Measurements from ENCODE around the gene POU2AF3. TPM values are rescaled to one million over a fixed set of nuclear protein-coding genes. Genes with fewer than 3 reads are reported as not detected.

POU2AF3 gene
- total and polyA plus RNA-seq, 3 donors from 2014 or later: 6.4 to 11.5 (median 9.0) TPM

DNA sequence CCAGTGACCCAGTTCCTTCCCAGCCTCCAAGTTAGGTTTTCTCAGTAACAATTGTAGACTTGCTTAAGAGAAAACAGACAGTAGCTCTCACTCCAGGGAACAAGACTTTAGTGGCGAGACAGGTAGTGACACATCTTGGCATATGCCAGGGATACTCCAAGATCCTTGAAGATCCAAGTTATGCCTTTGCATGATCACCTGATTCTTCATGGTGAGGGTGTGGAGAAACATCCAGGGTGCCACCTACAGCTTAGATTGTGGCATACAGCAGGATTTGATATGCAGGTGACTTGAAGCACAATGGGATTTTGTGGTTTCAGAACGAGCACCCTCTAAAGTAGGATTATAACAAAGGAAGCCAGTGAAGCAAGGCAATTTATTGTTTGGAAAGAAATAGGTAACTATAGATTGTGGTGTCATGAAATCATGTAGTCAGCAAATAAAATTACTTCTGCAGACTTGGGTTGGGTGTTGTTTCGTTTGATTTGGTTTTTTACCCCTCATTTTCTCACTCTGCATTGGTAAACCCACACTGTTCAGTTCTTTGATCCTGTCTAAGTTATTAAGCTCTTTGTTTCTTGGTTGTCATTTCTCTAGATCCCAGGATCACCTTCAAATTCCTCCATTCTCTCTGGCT is 9.2 kb downstream of the POU2AF3 start:
- TF ChIP-seq POLR2A (IDR thresholded peaks at IDR 0.05): no peak
- TF ChIP-seq, protein P1, sequence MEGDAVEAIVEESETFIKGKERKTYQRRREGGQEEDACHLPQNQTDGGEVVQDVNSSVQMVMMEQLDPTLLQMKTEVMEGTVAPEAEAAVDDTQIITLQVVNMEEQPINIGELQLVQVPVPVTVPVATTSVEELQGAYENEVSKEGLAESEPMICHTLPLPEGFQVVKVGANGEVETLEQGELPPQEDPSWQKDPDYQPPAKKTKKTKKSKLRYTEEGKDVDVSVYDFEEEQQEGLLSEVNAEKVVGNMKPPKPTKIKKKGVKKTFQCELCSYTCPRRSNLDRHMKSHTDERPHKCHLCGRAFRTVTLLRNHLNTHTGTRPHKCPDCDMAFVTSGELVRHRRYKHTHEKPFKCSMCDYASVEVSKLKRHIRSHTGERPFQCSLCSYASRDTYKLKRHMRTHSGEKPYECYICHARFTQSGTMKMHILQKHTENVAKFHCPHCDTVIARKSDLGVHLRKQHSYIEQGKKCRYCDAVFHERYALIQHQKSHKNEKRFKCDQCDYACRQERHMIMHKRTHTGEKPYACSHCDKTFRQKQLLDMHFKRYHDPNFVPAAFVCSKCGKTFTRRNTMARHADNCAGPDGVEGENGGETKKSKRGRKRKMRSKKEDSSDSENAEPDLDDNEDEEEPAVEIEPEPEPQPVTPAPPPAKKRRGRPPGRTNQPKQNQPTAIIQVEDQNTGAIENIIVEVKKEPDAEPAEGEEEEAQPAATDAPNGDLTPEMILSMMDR (IDR thresholded peaks at IDR 0.05): no peak
- Histone ChIP-seq H3K9me3 (no peaks in the 10 kb centered on the region), H3K4me3 (no peak overlapping the region), H3K27me3 (no peaks in the 10 kb centered on the region), H3K4me1 (no peaks in the 10 kb centered on the region), H3K27ac (no peak overlapping the region), H3K36me3 (ENCODE audit: low read depth, missing control alignments) (no peaks in the 10 kb centered on the region)
- no peak for DNase-seq
- 94 to 97% methylated on average over 3 of the region's 3 CpGs for WGBS, 2 donors
- intact Hi-C loops (cut with DNase I; ENCODE audit: low total_unique reads): no loop called here

GRCh38 chr11:111308140-111308539 is 9.8 kb downstream of the POU2AF3 start:
- Histone ChIP-seq H3K27me3 (no peaks in the 10 kb centered on the region), H3K27ac (no peak overlapping the region), H3K4me3 (no peak overlapping the region), H3K9me3 (no peaks in the 10 kb centered on the region), H3K4me1 (no peaks in the 10 kb centered on the region), H3K36me3 (ENCODE audit: low read depth, missing control alignments) (no peaks in the 10 kb centered on the region)
- DNase-seq: no peak
- 64 to 83% methylated on average over 7 of the region's 7 CpGs for WGBS, 2 donors
- TF ChIP-seq POLR2A (IDR thresholded peaks at IDR 0.05): no peak
- TF ChIP-seq, protein P1 (IDR thresholded peaks at IDR 0.05): no peak
- intact Hi-C loops (cut with DNase I; ENCODE audit: low total_unique reads): no loop called here

DNA sequence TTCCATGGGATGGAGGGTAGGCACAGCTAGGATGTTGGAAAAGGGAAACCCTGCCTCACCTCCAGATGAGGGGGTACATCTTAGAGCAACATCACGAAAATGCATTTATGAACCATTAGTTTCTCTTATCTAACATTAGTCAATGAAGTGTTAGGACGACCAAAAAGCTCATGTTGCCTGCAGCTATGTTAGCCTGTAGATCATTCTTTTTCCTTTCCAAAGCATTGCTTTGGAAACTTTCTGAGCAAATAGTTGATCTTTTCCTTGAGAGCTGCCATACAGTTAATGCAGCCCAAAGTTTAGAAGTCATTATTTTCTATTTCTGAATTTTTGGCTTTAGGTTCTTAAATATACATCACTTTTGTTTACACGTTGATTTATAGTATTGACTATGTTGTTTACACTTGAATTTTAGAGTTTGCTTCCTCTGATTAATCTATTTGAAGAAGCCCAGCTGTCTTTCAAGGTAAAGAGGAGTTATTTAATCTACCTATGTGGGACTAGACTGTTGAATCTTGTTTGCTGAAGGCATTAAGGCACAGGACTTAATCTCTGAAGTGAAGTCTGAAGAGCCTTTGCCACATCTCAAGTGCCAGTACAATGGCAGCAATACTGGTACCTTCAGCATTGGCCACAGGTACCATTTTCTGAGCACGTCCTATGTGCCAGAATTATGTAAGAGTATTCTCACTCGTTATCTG is 11.0 kb downstream of the POU2AF3 start:
- WGBS, 2 donors: 91 to 94% methylated on average over 5 of the region's 5 CpGs
- Histone ChIP-seq H3K4me3 (no peak overlapping the region), H3K4me1 (no peaks in the 10 kb centered on the region), H3K27me3 (no peaks in the 10 kb centered on the region), H3K36me3 (ENCODE audit: low read depth, missing control alignments) (no peaks in the 10 kb centered on the region), H3K27ac (no peak overlapping the region), H3K9me3 (no peaks in the 10 kb centered on the region)
- TF ChIP-seq, protein P1 (IDR thresholded peaks at IDR 0.05): no peak
- no peak for TF ChIP-seq POLR2A (IDR thresholded peaks at IDR 0.05)
- DNase-seq: no peak
- intact Hi-C loops (cut with DNase I; ENCODE audit: low total_unique reads): no loop called here

- H3K36me3 ChIP-seq (ENCODE audit: low read depth, missing control alignments): no peaks in the 10 kb centered on the region
- no peaks in the 10 kb centered on the region for H3K4me1 ChIP-seq
- no peaks in the 10 kb centered on the region for H3K9me3 ChIP-seq
- 44 to 80% methylated on average over 1 to 3 of the region's 3 CpGs for WGBS, 2 donors
- no peak for TF ChIP-seq POLR2A (IDR thresholded peaks at IDR 0.05)
- TF ChIP-seq, protein P1 (IDR thresholded peaks at IDR 0.05): no peak
- DNase-seq: no peak
- H3K27me3 ChIP-seq: no peaks in the 10 kb centered on the region
- intact Hi-C loops (cut with DNase I; ENCODE audit: low total_unique reads): no loop called here
- no peak overlapping the region for H3K27ac ChIP-seq
- H3K4me3 ChIP-seq: no peak overlapping the region
Measured at GRCh38 chr11:111310088-111310487, 11.7 kb downstream of the POU2AF3 start.
